ENCODE data around the gene SLC38A5.
"Not testable (repeated sequence)": the region's sequence is repeated elsewhere in the genome, so short reads cannot be mapped to it uniquely, and the experiment has no call there.

Gene SLC38A5

GRCh38 chrX:48470110-48470832 is at the start of gene SLC38A5:
SLC38A5 (minus strand) TSS chrX:48470260; CDS start chrX:48467924, 2,336 bp downstream.
- H3K4me1 Mint-ChIP-seq (ENCODE audit: low read depth), result peaks cover 29% of the 10 kb centered on the region
- peaks cover 20% of the 10 kb centered on the region for H3K27me3 Mint-ChIP-seq
- H3K36me3 Mint-ChIP-seq (ENCODE audit: low read depth), result no peaks in the 10 kb centered on the region
- H3K27ac Mint-ChIP-seq, result peak within 1 kb of the TSS; percentile 55
- H3K4me3 Mint-ChIP-seq, result peak within 1 kb of the TSS; percentile 63
- intact Hi-C loops (cut with micrococcal nuclease), result no loop called here
- no peaks in the 10 kb centered on the region for H3K9me3 Mint-ChIP-seq

GRCh38 chrX:48519481-48519880 is 49.4 kb upstream of the SLC38A5 start:
- peaks cover 21% of the 10 kb centered on the region for H3K4me1 Mint-ChIP-seq (ENCODE audit: low read depth)
- H3K4me3 Mint-ChIP-seq; intact Hi-C loops (cut with micrococcal nuclease); H3K27me3 Mint-ChIP-seq; H3K9me3 Mint-ChIP-seq: not testable (repeated sequence)
- peaks cover 24% of the 10 kb centered on the region for H3K36me3 Mint-ChIP-seq (ENCODE audit: low read depth)
- H3K27ac Mint-ChIP-seq, result peak overlapping the region; percentile 46

DNA sequence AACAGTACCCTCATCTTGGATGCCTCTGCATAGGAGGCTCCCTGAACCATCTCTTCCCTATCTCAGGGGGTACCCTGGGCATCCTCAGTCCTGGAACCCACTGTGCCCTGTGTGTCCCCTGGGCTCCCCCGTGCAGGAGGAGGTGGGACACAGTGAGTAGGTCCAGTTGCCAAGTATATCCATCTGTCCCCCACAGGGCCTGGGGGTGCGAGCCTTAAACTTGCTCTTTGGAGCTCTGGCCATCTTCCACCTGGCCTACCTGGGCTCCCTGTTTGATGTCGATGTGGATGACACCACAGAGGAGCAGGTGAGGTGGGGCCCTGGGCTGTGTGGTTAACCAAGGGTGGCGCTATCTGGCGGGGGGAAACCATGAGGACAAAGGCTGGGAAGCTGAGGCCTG is 46.9 kb upstream of the SLC38A5 start:
- intact Hi-C loops (cut with micrococcal nuclease), result no loop called here
- Mint-ChIP-seq H3K4me3 (peak overlapping the region; percentile 6), H3K9me3 (no peaks in the 10 kb centered on the region), H3K27ac (no peak overlapping the region), H3K27me3 (no peaks in the 10 kb centered on the region), H3K4me1 (ENCODE audit: low read depth) (peaks cover 16% of the 10 kb centered on the region), H3K36me3 (ENCODE audit: low read depth) (peaks cover 30% of the 10 kb centered on the region)

DNA sequence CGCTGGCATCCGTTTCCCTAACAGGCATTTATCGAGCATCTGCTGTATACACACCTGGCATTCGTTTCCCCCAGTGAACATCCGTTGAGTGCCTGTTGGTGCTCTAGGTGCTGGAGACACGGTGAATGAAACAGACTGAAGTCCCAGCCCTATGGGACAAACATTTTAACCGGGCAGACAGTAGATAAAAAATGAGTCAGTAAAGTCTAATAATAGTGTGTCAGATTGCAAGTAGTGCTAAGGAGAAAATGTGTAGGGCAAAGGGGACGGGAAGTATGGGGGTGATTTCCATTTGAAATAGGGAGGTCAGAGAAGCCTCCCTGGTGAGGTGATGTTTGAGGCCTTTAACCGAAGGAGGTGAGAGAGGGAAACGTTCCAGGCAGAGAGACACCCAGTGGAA is 46.2 kb upstream of the SLC38A5 start:
- Mint-ChIP-seq H3K36me3 (ENCODE audit: low read depth) (peaks cover 33% of the 10 kb centered on the region), H3K4me1 (ENCODE audit: low read depth) (peaks cover 16% of the 10 kb centered on the region), H3K27me3 (no peaks in the 10 kb centered on the region), H3K27ac (no peak overlapping the region), H3K4me3 (no peak overlapping the region), H3K9me3 (no peaks in the 10 kb centered on the region)
- intact Hi-C loops (cut with micrococcal nuclease), result no loop called here

- no peak overlapping the region for H3K4me3 Mint-ChIP-seq
- peaks cover 14% of the 10 kb centered on the region for H3K4me1 Mint-ChIP-seq (ENCODE audit: low read depth)
- H3K27ac Mint-ChIP-seq, result no peak overlapping the region
Measured at GRCh38 chrX:48515842-48516241, 45.8 kb upstream of the SLC38A5 start.

DNA sequence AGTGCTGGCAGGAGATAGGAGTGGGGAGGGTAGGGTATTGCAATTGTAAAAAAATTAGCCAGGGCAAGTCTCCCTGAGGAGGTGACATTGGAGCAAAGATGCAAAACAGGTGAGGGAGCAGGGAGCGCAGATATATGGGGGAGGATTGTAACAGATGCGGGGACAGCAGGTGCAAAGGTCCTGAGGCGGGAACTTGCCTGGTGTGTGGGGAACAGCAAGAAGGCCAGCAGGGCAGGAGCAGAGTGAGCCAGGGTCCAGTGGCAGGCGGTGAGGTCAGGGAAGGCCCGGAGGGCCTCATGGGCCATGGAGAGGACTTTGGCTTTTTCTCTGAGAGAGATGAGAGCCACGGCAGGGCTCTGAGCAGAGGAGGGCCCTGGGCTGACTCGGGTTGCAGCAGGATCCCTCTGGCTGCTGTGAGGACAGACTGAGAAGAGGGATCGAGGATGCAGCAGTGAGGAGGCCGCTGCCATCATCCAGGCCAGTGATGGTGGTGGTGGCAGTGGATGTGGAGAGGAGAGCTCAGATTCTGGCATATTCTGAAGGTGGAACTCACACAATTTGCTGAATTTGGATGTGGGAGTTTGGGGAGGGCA is 44.9 kb upstream of the SLC38A5 start:
- Mint-ChIP-seq H3K4me1 (ENCODE audit: low read depth) (peaks cover 12% of the 10 kb centered on the region), H3K27ac (no peak overlapping the region), H3K27me3 (no peaks in the 10 kb centered on the region), H3K9me3 (no peaks in the 10 kb centered on the region), H3K4me3 (no peak overlapping the region), H3K36me3 (ENCODE audit: low read depth) (peaks cover 33% of the 10 kb centered on the region)
- intact Hi-C loops (cut with micrococcal nuclease), result no loop called here

More at GRCh38 chrX:48515842-48516241, 45.8 kb upstream of the SLC38A5 start:
- intact Hi-C loops (cut with micrococcal nuclease), result no loop called here
- Mint-ChIP-seq H3K36me3 (ENCODE audit: low read depth) (peaks cover 33% of the 10 kb centered on the region), H3K9me3 (no peaks in the 10 kb centered on the region), H3K27me3 (no peaks in the 10 kb centered on the region)

- no peaks in the 10 kb centered on the region for H3K27me3 Mint-ChIP-seq
- intact Hi-C loops (cut with micrococcal nuclease), result no loop called here
- no peak overlapping the region for H3K27ac Mint-ChIP-seq
- peaks cover 33% of the 10 kb centered on the region for H3K36me3 Mint-ChIP-seq (ENCODE audit: low read depth)
- H3K9me3 Mint-ChIP-seq, result no peaks in the 10 kb centered on the region
- H3K4me1 Mint-ChIP-seq (ENCODE audit: low read depth), result peaks cover 13% of the 10 kb centered on the region
- H3K4me3 Mint-ChIP-seq, result no peak overlapping the region
Measured at GRCh38 chrX:48514126-48514806, 44.2 kb upstream of the SLC38A5 start.

GRCh38 chrX:48513670-48514069 is 43.6 kb upstream of the SLC38A5 start:
- Mint-ChIP-seq H3K36me3 (ENCODE audit: low read depth) (peaks cover 33% of the 10 kb centered on the region), H3K27me3 (no peaks in the 10 kb centered on the region), H3K9me3 (no peaks in the 10 kb centered on the region), H3K27ac (no peak overlapping the region), H3K4me1 (ENCODE audit: low read depth) (peaks cover 15% of the 10 kb centered on the region), H3K4me3 (no peak overlapping the region)
- intact Hi-C loops (cut with micrococcal nuclease), result no loop called here

DNA sequence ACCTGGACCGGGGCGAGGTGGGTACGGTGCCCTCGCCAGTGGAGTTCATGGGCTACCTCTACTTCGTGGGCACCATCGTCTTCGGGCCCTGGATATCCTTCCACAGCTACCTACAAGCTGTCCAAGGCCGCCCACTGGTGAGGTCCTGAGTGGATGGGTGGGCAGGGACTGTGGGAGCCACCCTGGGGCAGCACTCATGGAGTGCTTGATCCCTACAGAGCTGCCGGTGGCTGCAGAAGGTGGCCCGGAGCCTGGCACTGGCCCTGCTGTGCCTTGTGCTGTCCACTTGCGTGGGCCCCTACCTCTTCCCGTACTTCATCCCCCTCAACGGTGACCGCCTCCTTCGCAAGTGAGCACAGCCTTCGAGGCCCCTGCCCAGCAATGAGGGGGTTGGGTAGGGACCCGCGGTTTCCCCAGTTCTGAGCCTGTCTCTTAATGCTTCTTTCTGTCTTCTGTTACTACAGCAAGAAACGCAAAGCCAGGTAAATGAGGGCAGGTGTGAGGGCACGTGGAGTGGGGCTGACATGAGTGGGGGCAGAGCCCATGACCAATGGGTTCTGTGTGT is 42.4 kb upstream of the SLC38A5 start:
- peaks cover 33% of the 10 kb centered on the region for H3K36me3 Mint-ChIP-seq (ENCODE audit: low read depth)
- no peak overlapping the region for H3K27ac Mint-ChIP-seq
- H3K27me3 Mint-ChIP-seq, result no peaks in the 10 kb centered on the region
- H3K9me3 Mint-ChIP-seq, result no peaks in the 10 kb centered on the region
- peaks cover 15% of the 10 kb centered on the region for H3K4me1 Mint-ChIP-seq (ENCODE audit: low read depth)
- intact Hi-C loops (cut with micrococcal nuclease), result no loop called here
- no peak overlapping the region for H3K4me3 Mint-ChIP-seq

DNA sequence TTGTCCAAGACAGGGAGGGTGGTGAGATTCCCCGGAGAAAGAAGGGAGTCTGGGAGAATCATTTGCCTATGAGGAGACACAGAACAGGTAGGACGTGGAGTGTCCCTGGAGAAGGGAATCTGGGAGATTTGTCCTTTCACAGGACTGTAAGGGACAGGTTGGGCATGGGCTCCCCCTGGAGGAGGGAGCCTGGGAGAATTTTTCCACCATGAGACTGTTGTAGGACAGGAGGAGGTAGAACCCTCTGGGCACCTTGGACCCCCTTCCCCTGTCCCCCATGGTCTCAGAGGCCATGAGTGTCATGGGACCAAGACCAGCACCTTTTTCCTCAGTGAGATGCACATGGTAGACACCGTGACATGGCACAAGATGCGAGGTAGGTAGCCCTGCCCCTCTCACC is 41.5 kb upstream of the SLC38A5 start:
- Mint-ChIP-seq H3K27ac (no peak overlapping the region), H3K9me3 (no peaks in the 10 kb centered on the region), H3K27me3 (no peaks in the 10 kb centered on the region), H3K4me1 (ENCODE audit: low read depth) (peaks cover 15% of the 10 kb centered on the region), H3K36me3 (ENCODE audit: low read depth) (peaks cover 33% of the 10 kb centered on the region), H3K4me3 (no peak overlapping the region)
- intact Hi-C loops (cut with micrococcal nuclease), result no loop called here

GRCh38 chrX:48509619-48510018 is 39.6 kb upstream of the SLC38A5 start:
- peaks cover 15% of the 10 kb centered on the region for H3K4me1 Mint-ChIP-seq (ENCODE audit: low read depth)
- intact Hi-C loops (cut with micrococcal nuclease), result no loop called here
- H3K9me3 Mint-ChIP-seq, result no peaks in the 10 kb centered on the region
- peak overlapping the region; percentile 88 for H3K27ac Mint-ChIP-seq
- no peaks in the 10 kb centered on the region for H3K27me3 Mint-ChIP-seq
- H3K4me3 Mint-ChIP-seq, result peak overlapping the region; percentile 87
- H3K36me3 Mint-ChIP-seq (ENCODE audit: low read depth), result peaks cover 14% of the 10 kb centered on the region

DNA sequence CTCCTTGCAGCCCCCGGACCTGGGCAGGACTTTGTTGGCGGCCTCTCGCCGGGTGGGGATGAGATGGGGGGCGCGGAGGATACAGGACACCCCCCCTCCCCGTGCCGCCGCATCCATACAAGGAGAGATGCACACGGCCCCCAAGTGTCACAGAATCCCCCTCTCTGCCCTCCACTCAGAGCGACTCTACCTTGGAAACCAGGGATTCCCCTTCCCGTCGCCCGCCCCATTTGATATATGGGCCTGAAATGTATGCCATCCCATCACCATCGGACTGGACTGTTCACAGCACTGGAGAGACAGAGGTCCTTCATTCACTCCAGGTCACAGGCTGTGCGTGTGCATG is 39.2 kb upstream of the SLC38A5 start:
- Mint-ChIP-seq H3K27ac (peak overlapping the region; percentile 88), H3K4me1 (ENCODE audit: low read depth) (peaks cover 15% of the 10 kb centered on the region), H3K4me3 (peak overlapping the region; percentile 87), H3K36me3 (ENCODE audit: low read depth) (peaks cover 10% of the 10 kb centered on the region), H3K27me3 (no peaks in the 10 kb centered on the region), H3K9me3 (no peaks in the 10 kb centered on the region)
- intact Hi-C loops (cut with micrococcal nuclease), result no loop called here

- Mint-ChIP-seq H3K27ac (peak within 1 kb of the TSS; percentile 88), H3K4me1 (ENCODE audit: low read depth) (peaks cover 15% of the 10 kb centered on the region), H3K4me3 (peak within 1 kb of the TSS; percentile 87), H3K27me3 (peaks cover 3% of the 10 kb centered on the region), H3K36me3 (ENCODE audit: low read depth) (peaks cover 8% of the 10 kb centered on the region), H3K9me3 (no peaks in the 10 kb centered on the region)
- intact Hi-C loops (cut with micrococcal nuclease), result no loop called here
Measured at GRCh38 chrX:48508400-48509244, 38.6 kb upstream of the SLC38A5 start, which contains the start of gene PORCN. PORCN (plus strand) TSS chrX:48508992; CDS start chrX:48509821, 829 bp downstream.

Measured in dendritic cell treated with granulocyte-macrophage colony-stimulating factor and Interleukin-4, amounts not matched to agents 40 ng/mL and 50 ng/mL, for 4 days (primary cell).